Superior temporal gyrus (tissue), 1 donor: ENCODE results near the gene C9orf78.
"Not testable (repeated sequence)": the region's sequence is repeated elsewhere in the genome, so short reads cannot be mapped to it uniquely, and the experiment has no call there.

Source experiments
- DNase-seq: peaks from one replicate; pipeline ENCODE4 v3.0.0-alpha.2; 2016; ENCODE audit errors: extremely low spot score

Gene C9orf78

GRCh38 chr9:129812385-129812784, 22.7 kb downstream of the C9orf78 start:
- DNase-seq = no peak

- no peak for DNase-seq
Measured at GRCh38 chr9:129811967-129812363, 23.1 kb downstream of the C9orf78 start.

GRCh38 chr9:129810788-129811187, 24.3 kb downstream of the C9orf78 start:
- no peak for DNase-seq

- no peak for DNase-seq
Measured at GRCh38 chr9:129810116-129810515, 25.0 kb downstream of the C9orf78 start.

- no peak for DNase-seq
Measured at GRCh38 chr9:129809346-129809745, 25.7 kb downstream of the C9orf78 start.

GRCh38 chr9:129806061-129806460, 29.0 kb downstream of the C9orf78 start:
- no peak for DNase-seq

- DNase-seq = peak; percentile 19
Measured at GRCh38 chr9:129803676-129804060, 31.4 kb downstream of the C9orf78 start.

- DNase-seq = peak; percentile 95
Measured at GRCh38 chr9:129802833-129803675, 32.0 kb downstream of the C9orf78 start, which contains the start of gene TOR1B. Gene TOR1B (plus strand): TSS chr9:129803184. CDS start chr9:129803213, 29 bp downstream.

GRCh38 chr9:129801504-129801903, 33.6 kb downstream of the C9orf78 start:
- DNase-seq = no peak

GRCh38 chr9:129798973-129799372, 36.1 kb downstream of the C9orf78 start:
- DNase-seq = no peak

GRCh38 chr9:129796029-129796428, 39.0 kb downstream of the C9orf78 start:
- DNase-seq = not testable (repeated sequence)

GRCh38 chr9:129794549-129794948, 40.5 kb downstream of the C9orf78 start:
- DNase-seq = no peak

- no peak for DNase-seq
Measured at GRCh38 chr9:129786481-129786880, 48.6 kb downstream of the C9orf78 start.

- no peak for DNase-seq
Measured at GRCh38 chr9:129785866-129786265, 49.2 kb downstream of the C9orf78 start.

GRCh38 chr9:129784970-129785369, 50.1 kb downstream of the C9orf78 start:
- DNase-seq = not testable (repeated sequence)

- peak; percentile 87 for DNase-seq
Measured at GRCh38 chr9:129783516-129784361, 51.3 kb downstream of the C9orf78 start.

- DNase-seq = no peak
Measured at GRCh38 chr9:129781981-129782380, 53.1 kb downstream of the C9orf78 start.

GRCh38 chr9:129781131-129781530, 53.9 kb downstream of the C9orf78 start:
- no peak for DNase-seq

- no peak for DNase-seq
Measured at GRCh38 chr9:129779560-129780190, 55.4 kb downstream of the C9orf78 start.

- no peak for DNase-seq
Measured at GRCh38 chr9:129778469-129778868, 56.6 kb downstream of the C9orf78 start.

GRCh38 chr9:129777769-129778130, 57.3 kb downstream of the C9orf78 start:
- DNase-seq = no peak
